Right renal cortex interstitium (tissue), 3 donors: Measurements from ENCODE around the gene GALNT14. TPM values are rescaled to one million over a fixed set of nuclear protein-coding genes. Genes with fewer than 3 reads are reported as not detected.

Source experiments
- DNase-seq, 3 donors: peaks; one replicate each; pipeline ENCODE4 v3.0.0-alpha.2; 2013; ENCODE audit warnings: low read depth in 3 of 3, low spot score in 2 of 3
- polyA plus RNA-seq, 3 donors: library from polyadenylated mRNA; unstranded; fragments of 120-200 nt; gene quantifications; one replicate each; pipeline ENCODE4 v1.2.1, GENCODE V29; 2013; ENCODE audit not compliant: insufficient read length in 3 of 3

Gene GALNT14
- polyA plus RNA-seq, 3 donors = 37.6 to 48.7 (median 47.3) TPM

GRCh38 chr2:31060397-31060796 lies 77.8 kb downstream of the GALNT14 start:
- DNase-seq = no peak

GRCh38 chr2:31058096-31059035 lies 79.9 kb downstream of the GALNT14 start:
- no peak for DNase-seq

- no peak for DNase-seq
These were observed 80.5 kb downstream of the GALNT14 start for GRCh38 chr2:31057691-31058090.

- DNase-seq = no peak
These were observed 82.3 kb downstream of the GALNT14 start for GRCh38 chr2:31055938-31056337.

- DNase-seq = no peak
These were observed 83.3 kb downstream of the GALNT14 start for GRCh38 chr2:31054842-31055388.

- no peak for DNase-seq
These were observed 84.1 kb downstream of the GALNT14 start for GRCh38 chr2:31053929-31054782.

- DNase-seq = no peak
These were observed 86.0 kb downstream of the GALNT14 start for GRCh38 chr2:31052284-31052683.

- DNase-seq = no peak
These were observed 86.7 kb downstream of the GALNT14 start for GRCh38 chr2:31051258-31052140.

- no peak for DNase-seq
These were observed 88.2 kb downstream of the GALNT14 start for GRCh38 chr2:31049916-31050588.

GRCh38 chr2:31049264-31049663 lies 89.0 kb downstream of the GALNT14 start:
- DNase-seq = no peak

GRCh38 chr2:31047599-31047998 lies 90.6 kb downstream of the GALNT14 start:
- no peak for DNase-seq

GRCh38 chr2:31038385-31038784 lies 99.9 kb downstream of the GALNT14 start:
- DNase-seq = no peak

GRCh38 chr2:31037058-31037457 lies 101.2 kb downstream of the GALNT14 start:
- DNase-seq = no peak

GRCh38 chr2:31033032-31033431 lies 105.2 kb downstream of the GALNT14 start:
- DNase-seq = no peak

- no peak for DNase-seq
These were observed 105.8 kb downstream of the GALNT14 start for GRCh38 chr2:31032475-31032874.

- DNase-seq = no peak
These were observed 107.0 kb downstream of the GALNT14 start for GRCh38 chr2:31031132-31031706.

GRCh38 chr2:31028417-31028816 lies 109.8 kb downstream of the GALNT14 start:
- no peak for DNase-seq

- DNase-seq = no peak
These were observed 110.7 kb downstream of the GALNT14 start for GRCh38 chr2:31027549-31027948.

GRCh38 chr2:31023541-31023940 lies 114.7 kb downstream of the GALNT14 start:
- DNase-seq = no peak
